ENCODE measurements around the gene OPRL1. TPM values are rescaled to one million over a fixed set of nuclear protein-coding genes. Genes with fewer than 3 reads are reported as not detected.

Gene OPRL1
- total RNA-seq, 1 donor from 2014 or later: 1.9 TPM

- Histone ChIP-seq H3K4me1 (no peaks in the 10 kb centered on the region), H3K36me3 (no peaks in the 10 kb centered on the region), H3K27ac (no peak overlapping the region), H3K9me3 (no peaks in the 10 kb centered on the region), H3K4me3 (no peak overlapping the region), H3K27me3 (peaks cover 19% of the 10 kb centered on the region)
- intact Hi-C loops (cut with DNase I): no loop called here
- no peak for ATAC-seq
- TF ChIP-seq, protein P1, sequence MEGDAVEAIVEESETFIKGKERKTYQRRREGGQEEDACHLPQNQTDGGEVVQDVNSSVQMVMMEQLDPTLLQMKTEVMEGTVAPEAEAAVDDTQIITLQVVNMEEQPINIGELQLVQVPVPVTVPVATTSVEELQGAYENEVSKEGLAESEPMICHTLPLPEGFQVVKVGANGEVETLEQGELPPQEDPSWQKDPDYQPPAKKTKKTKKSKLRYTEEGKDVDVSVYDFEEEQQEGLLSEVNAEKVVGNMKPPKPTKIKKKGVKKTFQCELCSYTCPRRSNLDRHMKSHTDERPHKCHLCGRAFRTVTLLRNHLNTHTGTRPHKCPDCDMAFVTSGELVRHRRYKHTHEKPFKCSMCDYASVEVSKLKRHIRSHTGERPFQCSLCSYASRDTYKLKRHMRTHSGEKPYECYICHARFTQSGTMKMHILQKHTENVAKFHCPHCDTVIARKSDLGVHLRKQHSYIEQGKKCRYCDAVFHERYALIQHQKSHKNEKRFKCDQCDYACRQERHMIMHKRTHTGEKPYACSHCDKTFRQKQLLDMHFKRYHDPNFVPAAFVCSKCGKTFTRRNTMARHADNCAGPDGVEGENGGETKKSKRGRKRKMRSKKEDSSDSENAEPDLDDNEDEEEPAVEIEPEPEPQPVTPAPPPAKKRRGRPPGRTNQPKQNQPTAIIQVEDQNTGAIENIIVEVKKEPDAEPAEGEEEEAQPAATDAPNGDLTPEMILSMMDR (IDR thresholded peaks at IDR 0.05): no peak
- no peak for DNase-seq
Measured at GRCh38 chr20:64090165-64090564, 10.3 kb downstream of the OPRL1 start.

GRCh38 chr20:64091340-64091739, 11.5 kb downstream of the OPRL1 start:
- TF ChIP-seq, protein P1 (IDR thresholded peaks at IDR 0.05): no peak
- H3K4me3 ChIP-seq: no peak overlapping the region
- no peak for ATAC-seq
- H3K27me3 ChIP-seq: peaks cover 14% of the 10 kb centered on the region
- no peaks in the 10 kb centered on the region for H3K4me1 ChIP-seq
- DNase-seq: no peak
- H3K9me3 ChIP-seq: no peaks in the 10 kb centered on the region
- H3K27ac ChIP-seq: no peak overlapping the region
- H3K36me3 ChIP-seq: no peaks in the 10 kb centered on the region
- intact Hi-C loops (cut with DNase I): no loop called here

DNA sequence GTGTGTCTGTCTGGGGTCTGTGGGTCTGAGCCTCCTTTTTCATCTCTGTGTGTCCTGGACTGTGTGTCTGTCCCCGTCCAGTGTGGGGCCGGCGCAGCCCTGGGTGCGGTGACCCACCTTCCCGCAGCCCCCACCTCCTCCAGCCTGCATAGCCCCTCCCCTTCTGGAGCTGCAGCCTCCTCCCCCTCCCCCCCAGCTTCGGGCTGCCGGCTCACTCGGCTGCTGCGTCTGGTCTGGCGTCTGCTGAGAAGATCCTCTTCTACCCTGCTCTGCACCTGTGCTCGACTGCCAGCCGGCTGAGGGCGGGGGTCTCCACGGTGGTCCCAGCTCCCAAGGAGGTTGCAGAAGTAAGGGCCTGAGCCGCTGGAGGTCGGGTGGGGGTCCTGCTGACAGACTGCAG, 11.9 kb downstream of the OPRL1 start:
- peak; percentile 5 for ATAC-seq
- H3K36me3 ChIP-seq: no peaks in the 10 kb centered on the region
- DNase-seq: no peak
- no peaks in the 10 kb centered on the region for H3K4me1 ChIP-seq
- H3K4me3 ChIP-seq: no peak overlapping the region
- no peaks in the 10 kb centered on the region for H3K9me3 ChIP-seq
- TF ChIP-seq, protein P1 (IDR thresholded peaks at IDR 0.05): no peak
- no peak overlapping the region for H3K27ac ChIP-seq
- peaks cover 11% of the 10 kb centered on the region for H3K27me3 ChIP-seq
- intact Hi-C loops (cut with DNase I): no loop called here

DNA sequence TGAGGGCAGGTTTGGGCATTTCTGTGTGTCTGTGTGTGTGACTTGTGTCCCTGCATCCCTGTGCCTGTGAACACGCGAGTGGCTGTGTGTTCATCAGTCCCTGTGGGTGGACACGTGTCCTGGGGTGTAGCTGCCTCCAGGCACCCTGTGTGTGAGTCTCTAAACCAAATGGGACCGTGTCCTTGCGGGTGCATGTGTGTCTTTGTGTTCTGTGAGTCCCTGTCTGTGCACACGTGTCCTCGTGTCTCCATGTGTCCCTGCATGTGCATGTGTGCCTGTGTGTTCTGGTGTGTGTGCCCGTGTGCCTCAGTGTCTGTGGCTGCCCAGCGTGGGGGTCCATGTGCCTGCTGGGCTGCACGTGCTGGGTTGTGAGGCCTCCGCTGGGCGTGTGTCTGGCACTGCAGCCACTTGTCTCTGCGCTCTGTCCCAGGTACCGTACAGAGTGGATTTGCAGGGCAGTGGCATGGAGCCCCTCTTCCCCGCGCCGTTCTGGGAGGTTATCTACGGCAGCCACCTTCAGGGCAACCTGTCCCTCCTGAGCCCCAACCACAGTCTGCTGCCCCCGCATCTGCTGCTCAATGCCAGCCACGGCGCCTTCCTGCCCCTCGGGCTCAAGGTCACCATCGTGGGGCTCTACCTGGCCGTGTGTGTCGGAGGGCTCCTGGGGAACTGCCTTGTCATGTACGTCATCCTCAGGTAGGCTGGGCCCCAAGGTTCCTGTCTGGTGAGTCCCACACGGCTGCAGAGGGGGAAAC, 12.6 kb downstream of the OPRL1 start:
- H3K4me1 ChIP-seq: no peaks in the 10 kb centered on the region
- no peaks in the 10 kb centered on the region for H3K36me3 ChIP-seq
- no peak overlapping the region for H3K27ac ChIP-seq
- ATAC-seq (no peak), DNase-seq (no peak)
- intact Hi-C loops (cut with DNase I): no loop called here
- H3K27me3 ChIP-seq: peaks cover 11% of the 10 kb centered on the region
- TF ChIP-seq, protein P1 (IDR thresholded peaks at IDR 0.05): no peak
- H3K4me3 ChIP-seq: no peak overlapping the region
- no peaks in the 10 kb centered on the region for H3K9me3 ChIP-seq

- Histone ChIP-seq H3K27me3 (peaks cover 6% of the 10 kb centered on the region), H3K36me3 (no peaks in the 10 kb centered on the region), H3K4me1 (no peaks in the 10 kb centered on the region), H3K9me3 (no peaks in the 10 kb centered on the region), H3K27ac (no peak overlapping the region), H3K4me3 (no peak overlapping the region)
- intact Hi-C loops (cut with DNase I): no loop called here
- ATAC-seq: no peak
- TF ChIP-seq, protein P1 (IDR thresholded peaks at IDR 0.05): no peak
- no peak for DNase-seq
Measured at GRCh38 chr20:64093013-64093503, 13.2 kb downstream of the OPRL1 start.

All from upper lobe of right lung (tissue), 1 donor.